T-helper 1 cell treated with Interleukin-12 subunit alpha and Interleukin-12 subunit beta and Interleukin-4 antibody, amounts not matched to agents 30 μg/mL and 1 μg/mL, for 36 hours (primary cell): ENCODE results near the gene SHC3.
"Not testable (repeated sequence)": the region's sequence is repeated elsewhere in the genome, so short reads cannot be mapped to it uniquely, and the experiment has no call there.

Source experiments
- H3K27ac Mint-ChIP-seq: one replicate; pipeline ENCODE4 v1.8.0; 2021; ENCODE audit warnings: mild to moderate bottlenecking, mixed read lengths
- H3K27me3 Mint-ChIP-seq: one replicate; pipeline ENCODE4 v1.8.0; 2021; ENCODE audit warnings: low read depth, mixed read lengths
- H3K36me3 Mint-ChIP-seq: one replicate; pipeline ENCODE4 v1.8.0; 2021; ENCODE audit warnings: low read depth, mixed read lengths
- H3K4me1 Mint-ChIP-seq: one replicate; pipeline ENCODE4 v1.8.0; 2021; ENCODE audit warnings: low read depth, mixed read lengths
- H3K4me3 Mint-ChIP-seq: one replicate; pipeline ENCODE4 v1.8.0; 2021; ENCODE audit warnings: mild to moderate bottlenecking, moderate library complexity, mixed read lengths
- H3K9me3 Mint-ChIP-seq: one replicate; pipeline ENCODE4 v1.8.0; 2021; ENCODE audit warnings: mixed read lengths

Gene SHC3

GRCh38 chr9:89177944-89178829 lies at the start of gene SHC3:
Gene SHC3, minus strand, starts transcription at chr9:89178818. Its CDS starts 358 bp downstream, at chr9:89178460.
- Mint-ChIP-seq H3K4me3 (peak within 1 kb of the TSS; percentile 55), H3K27me3 (peaks cover 71% of the 10 kb centered on the region), H3K9me3 (no peaks in the 10 kb centered on the region), H3K4me1 (peaks cover 11% of the 10 kb centered on the region), H3K27ac (peak within 1 kb of the TSS; percentile 14), H3K36me3 (peaks cover 2% of the 10 kb centered on the region)

- Mint-ChIP-seq H3K27me3 (peaks cover 46% of the 10 kb centered on the region), H3K4me3 (no peak overlapping the region), H3K9me3 (no peaks in the 10 kb centered on the region), H3K36me3 (no peaks in the 10 kb centered on the region), H3K4me1 (no peaks in the 10 kb centered on the region), H3K27ac (no peak overlapping the region)
Observed at GRCh38 chr9:89225991-89226471, 47.4 kb upstream of the SHC3 start.

DNA sequence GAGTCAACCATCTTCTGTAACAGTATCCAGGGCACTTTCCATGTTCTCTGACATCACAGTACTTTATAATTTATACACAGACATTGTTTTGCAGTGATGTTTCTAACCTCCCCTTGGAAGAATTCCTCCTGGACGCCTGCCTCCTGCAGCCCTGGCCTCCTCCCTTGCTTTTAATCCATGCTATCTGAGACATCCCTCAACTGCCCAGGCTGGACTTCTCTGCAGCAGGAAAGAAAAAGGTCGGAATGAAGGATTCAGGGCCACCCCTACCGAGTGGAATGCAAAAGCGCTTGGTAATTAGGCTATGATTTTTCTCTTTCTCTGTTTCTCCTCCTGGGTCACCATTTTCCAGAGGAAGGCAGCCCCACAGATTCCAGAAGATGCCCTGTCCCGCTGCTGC lies 47.0 kb upstream of the SHC3 start:
- Mint-ChIP-seq H3K4me1 (no peaks in the 10 kb centered on the region), H3K4me3 (no peak overlapping the region), H3K27ac (no peak overlapping the region), H3K27me3 (peaks cover 46% of the 10 kb centered on the region), H3K36me3 (no peaks in the 10 kb centered on the region), H3K9me3 (no peaks in the 10 kb centered on the region)

- Mint-ChIP-seq H3K36me3 (no peaks in the 10 kb centered on the region), H3K27ac (no peak overlapping the region), H3K27me3 (peaks cover 42% of the 10 kb centered on the region), H3K4me3 (no peak overlapping the region), H3K4me1 (no peaks in the 10 kb centered on the region), H3K9me3 (no peaks in the 10 kb centered on the region)
Observed at GRCh38 chr9:89225036-89225435, 46.4 kb upstream of the SHC3 start.

DNA sequence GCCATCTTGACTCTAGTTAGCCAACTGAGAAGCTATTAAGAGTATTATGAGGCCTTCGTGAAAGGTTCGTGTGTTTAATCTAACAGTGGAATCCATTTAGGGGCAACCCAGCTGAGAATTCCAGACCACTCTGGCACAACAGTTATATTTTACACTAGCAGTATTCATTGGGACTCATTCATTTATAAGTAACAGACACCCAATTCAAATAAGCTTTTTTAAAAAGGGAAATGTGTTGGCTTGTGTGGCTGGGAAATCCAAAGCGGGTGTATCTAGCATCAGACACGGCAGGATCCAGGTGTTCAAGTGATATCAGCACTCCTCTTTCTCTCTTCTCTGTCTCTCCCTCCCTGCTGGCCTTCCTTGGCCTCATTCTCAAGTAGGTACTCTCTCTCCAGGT lies 46.0 kb upstream of the SHC3 start:
- no peaks in the 10 kb centered on the region for H3K36me3 Mint-ChIP-seq
- H3K4me3 Mint-ChIP-seq, result no peak overlapping the region
- H3K4me1 Mint-ChIP-seq, result no peaks in the 10 kb centered on the region
- H3K27me3 Mint-ChIP-seq, result peaks cover 39% of the 10 kb centered on the region
- H3K9me3 Mint-ChIP-seq, result no peaks in the 10 kb centered on the region
- no peak overlapping the region for H3K27ac Mint-ChIP-seq

GRCh38 chr9:89223396-89223977 lies 44.9 kb upstream of the SHC3 start:
- Mint-ChIP-seq H3K36me3 (no peaks in the 10 kb centered on the region), H3K4me3 (no peak overlapping the region), H3K27ac (no peak overlapping the region), H3K4me1 (no peaks in the 10 kb centered on the region), H3K27me3 (peaks cover 34% of the 10 kb centered on the region), H3K9me3 (no peaks in the 10 kb centered on the region)

DNA sequence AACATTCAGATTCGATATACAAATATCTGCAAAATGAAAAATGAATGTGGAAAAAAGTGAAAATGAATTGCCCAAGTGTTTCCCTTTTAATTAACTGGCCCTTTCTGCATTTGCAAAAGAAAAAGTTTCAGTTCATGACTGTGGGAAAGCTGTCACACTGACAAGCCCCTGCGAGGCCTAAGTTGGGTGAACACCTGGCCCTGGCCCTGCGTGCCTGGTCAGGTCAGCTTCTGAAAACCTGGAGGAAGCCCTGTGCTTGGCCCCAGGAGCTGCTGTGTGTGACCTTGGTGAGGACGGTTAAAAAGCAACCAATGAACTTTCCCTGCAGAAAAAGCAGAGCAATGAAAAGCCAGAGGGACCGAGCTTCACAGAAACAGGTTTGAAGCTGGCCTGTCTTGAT lies 41.0 kb upstream of the SHC3 start:
- Mint-ChIP-seq H3K4me3 (no peak overlapping the region), H3K9me3 (no peaks in the 10 kb centered on the region), H3K27ac (no peak overlapping the region), H3K27me3 (peaks cover 8% of the 10 kb centered on the region), H3K36me3 (no peaks in the 10 kb centered on the region), H3K4me1 (no peaks in the 10 kb centered on the region)

DNA sequence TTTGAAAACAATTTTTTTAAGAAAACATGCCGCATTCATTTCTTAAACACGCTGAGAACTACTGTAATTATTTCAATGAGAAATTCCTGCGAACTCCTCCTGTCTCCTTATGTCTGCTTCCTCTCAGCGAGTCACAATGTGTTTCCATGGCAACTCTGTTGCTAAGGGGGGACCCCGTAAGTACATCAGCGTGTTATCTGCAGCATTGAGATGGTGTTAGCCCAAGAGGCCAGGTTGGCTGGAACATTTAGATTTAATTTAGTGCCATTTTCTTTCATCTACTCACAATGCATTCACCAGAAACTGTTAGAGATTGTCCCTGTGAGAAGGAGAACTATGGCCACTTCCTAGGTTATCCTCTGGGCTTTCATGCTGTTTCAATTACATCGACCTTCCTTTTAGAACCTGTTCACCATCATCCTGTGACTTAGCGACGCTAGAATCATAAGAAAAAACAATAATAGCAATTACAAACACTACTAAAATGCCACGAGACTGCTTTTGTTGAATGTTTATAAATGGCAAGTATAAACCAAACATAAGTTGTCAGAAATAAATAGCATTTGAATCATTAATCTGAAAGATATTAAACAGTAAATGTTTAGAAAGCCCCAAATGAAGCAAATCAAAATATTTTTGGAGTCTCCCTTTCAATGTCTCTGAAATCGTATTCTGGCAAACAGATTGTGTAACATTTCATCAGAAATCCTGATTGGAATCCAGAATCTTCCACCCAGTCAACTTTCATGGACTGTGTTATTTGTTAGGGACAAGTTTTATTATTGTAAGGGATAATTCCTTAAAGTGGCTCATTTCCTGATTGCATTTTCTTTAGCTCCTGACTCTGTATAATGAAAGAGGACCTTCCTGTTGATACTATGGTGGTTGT lies 39.7 kb upstream of the SHC3 start:
- Mint-ChIP-seq H3K9me3 (no peaks in the 10 kb centered on the region), H3K27ac (no peak overlapping the region), H3K4me3 (no peak overlapping the region), H3K4me1 (no peaks in the 10 kb centered on the region), H3K27me3 (peaks cover 8% of the 10 kb centered on the region), H3K36me3 (no peaks in the 10 kb centered on the region)

DNA sequence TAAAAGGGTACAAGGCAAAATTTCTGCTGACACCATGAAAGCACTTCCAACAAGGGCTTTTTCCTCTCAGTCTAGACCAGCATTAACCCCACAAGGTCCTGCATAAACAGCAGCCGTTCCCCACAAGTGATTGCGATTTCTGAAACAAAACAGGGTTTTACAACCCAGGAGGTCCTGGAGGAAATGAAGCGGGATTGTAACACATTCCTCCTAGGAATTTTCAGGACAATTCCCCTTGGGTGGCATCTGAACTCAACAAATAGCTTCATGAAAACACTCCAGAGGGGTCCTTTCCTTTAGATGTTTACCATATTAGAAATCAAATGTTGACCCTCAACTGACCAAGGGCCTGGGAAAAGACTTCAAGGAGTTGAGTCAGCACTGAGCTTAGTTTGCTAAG lies 36.7 kb upstream of the SHC3 start:
- Mint-ChIP-seq H3K4me1 (no peaks in the 10 kb centered on the region), H3K27me3 (peaks cover 8% of the 10 kb centered on the region), H3K4me3 (no peak overlapping the region), H3K9me3 (no peaks in the 10 kb centered on the region), H3K27ac (no peak overlapping the region), H3K36me3 (no peaks in the 10 kb centered on the region)

DNA sequence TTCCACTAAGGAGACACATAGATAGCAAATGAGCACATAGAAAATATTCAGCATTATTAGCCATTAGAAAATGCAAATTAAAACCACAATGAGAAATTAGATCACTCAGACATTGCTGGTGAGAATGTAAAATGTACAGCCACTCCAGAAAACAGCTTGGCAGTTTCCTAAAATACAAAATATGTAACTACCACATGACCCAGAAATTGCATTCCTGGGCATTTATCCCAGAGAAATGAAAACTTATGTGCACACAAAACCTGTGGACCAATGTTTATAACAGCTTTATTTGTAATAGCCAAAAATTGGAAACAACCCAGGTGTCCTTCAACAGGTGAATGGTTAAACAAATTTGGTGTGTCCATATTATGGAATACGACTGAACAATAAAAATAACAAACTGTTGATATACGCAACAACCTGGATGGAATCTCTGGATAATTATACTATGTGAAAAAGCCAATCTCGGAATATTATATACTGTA lies 34.8 kb upstream of the SHC3 start:
- Mint-ChIP-seq H3K4me1 (no peaks in the 10 kb centered on the region), H3K27me3 (peaks cover 4% of the 10 kb centered on the region), H3K36me3 (no peaks in the 10 kb centered on the region), H3K9me3 (no peaks in the 10 kb centered on the region), H3K4me3 (no peak overlapping the region), H3K27ac (no peak overlapping the region)

DNA sequence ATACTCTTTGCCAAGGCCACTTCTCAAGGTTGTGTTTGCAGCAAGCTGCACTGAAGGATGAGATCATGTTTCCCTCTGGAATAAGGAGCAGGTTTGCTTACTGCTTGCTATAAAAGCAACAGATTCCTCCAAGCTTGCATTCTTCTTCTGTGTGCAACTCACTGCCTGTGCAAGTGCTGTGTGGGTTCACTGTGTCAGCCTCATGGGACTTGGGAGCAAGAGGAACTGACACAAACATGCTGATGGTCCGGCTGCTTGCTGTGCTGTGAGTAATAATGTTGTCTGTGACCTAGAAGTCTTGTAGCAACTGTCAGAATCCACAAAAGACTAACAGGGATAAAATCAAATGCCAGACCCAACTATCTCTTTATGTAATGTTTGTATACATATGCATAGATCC lies 33.6 kb upstream of the SHC3 start:
- no peak overlapping the region for H3K4me3 Mint-ChIP-seq
- no peaks in the 10 kb centered on the region for H3K9me3 Mint-ChIP-seq
- no peaks in the 10 kb centered on the region for H3K4me1 Mint-ChIP-seq
- H3K27me3 Mint-ChIP-seq, result peaks cover 4% of the 10 kb centered on the region
- H3K27ac Mint-ChIP-seq, result no peak overlapping the region
- H3K36me3 Mint-ChIP-seq, result no peaks in the 10 kb centered on the region

DNA sequence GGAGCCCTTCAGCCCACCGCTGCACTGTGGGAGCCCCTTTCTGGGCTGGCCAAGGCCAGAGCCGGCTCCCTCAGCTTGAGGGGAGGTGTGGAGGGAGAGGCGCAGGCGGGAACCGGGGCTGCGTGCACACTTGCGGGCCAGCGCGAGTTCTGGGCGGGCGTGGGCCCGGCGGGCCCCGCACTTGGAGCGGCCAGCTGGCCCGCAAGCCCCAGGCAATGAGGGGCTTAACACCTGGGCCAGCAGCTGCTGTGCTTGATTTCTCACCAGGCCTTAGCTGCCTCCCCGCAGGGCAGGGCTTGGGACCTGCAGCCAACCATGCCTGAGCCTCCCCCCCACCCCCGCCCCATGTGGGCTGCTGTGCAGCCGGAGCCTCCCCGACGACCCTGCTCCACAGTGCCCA lies 30.7 kb upstream of the SHC3 start:
- not testable (repeated sequence) for H3K36me3 Mint-ChIP-seq, H3K9me3 Mint-ChIP-seq

DNA sequence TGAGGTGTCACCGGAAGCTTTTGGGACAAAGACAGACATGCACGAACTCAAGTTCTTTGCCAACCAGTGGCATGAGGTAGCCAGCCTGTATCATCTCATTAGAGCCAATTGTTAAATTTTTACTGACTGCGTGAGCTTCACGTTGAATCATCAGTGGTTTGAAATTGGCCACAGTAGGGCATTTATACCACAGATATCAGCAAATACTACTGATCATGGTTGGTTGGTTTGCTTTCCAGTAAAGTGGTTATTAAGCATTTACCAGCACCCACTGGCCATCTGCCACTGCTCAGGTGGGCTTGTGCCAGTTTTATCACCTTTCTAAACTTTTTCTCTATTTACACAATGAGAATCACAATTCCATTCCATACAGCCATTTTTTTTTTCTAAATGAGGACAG lies 28.4 kb upstream of the SHC3 start:
- Mint-ChIP-seq H3K4me1 (no peaks in the 10 kb centered on the region), H3K27me3 (no peaks in the 10 kb centered on the region), H3K36me3 (no peaks in the 10 kb centered on the region), H3K4me3 (no peak overlapping the region), H3K9me3 (peaks cover 6% of the 10 kb centered on the region), H3K27ac (no peak overlapping the region)

More for the DNA sequence above, 30.7 kb upstream of the SHC3 start:
- not testable (repeated sequence) for H3K4me1 Mint-ChIP-seq, H3K4me3 Mint-ChIP-seq, H3K27me3 Mint-ChIP-seq, H3K27ac Mint-ChIP-seq

DNA sequence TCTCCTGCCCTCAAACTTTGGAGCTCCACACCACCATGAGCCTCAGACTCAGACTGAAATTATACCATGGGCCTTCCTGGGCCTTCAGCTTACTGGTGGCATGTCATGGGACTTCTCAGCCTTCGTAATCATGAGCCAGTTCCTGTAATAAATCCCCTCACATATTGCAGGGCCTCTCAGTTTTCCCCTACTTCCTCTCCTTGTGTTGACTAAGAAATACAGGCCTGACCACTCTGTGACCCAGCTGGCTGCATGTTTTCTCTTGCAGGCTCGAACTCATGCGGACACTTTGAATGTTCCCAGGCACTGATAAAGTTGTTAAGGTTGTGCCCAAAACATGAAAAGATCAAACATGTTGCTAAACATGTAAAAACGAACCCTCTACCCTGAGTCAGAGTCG lies 26.2 kb upstream of the SHC3 start:
- Mint-ChIP-seq H3K4me1 (no peaks in the 10 kb centered on the region), H3K9me3 (peaks cover 11% of the 10 kb centered on the region), H3K36me3 (no peaks in the 10 kb centered on the region), H3K4me3 (no peak overlapping the region), H3K27me3 (no peaks in the 10 kb centered on the region), H3K27ac (no peak overlapping the region)
